Upper lobe of left lung (tissue), 6 donors: ENCODE measurements around the gene DPP6. TPM values are rescaled to one million over a fixed set of nuclear protein-coding genes. Genes with fewer than 3 reads are reported as not detected.

Experiments
- ATAC-seq, 2 donors: fragments of 200-7000 bp; cut with Tn5 transposase; one replicate each; pipeline ENCODE4 v1.9.1; 2022; ENCODE audit warnings: mild to moderate bottlenecking in 2 of 2, moderate library complexity in 2 of 2; ENCODE audit not compliant: low FRiP score in 2 of 2
- DNase-seq, 2 donors: peaks; one replicate each; pipeline ENCODE4 v3.0.0-alpha.2; 2019 to 2020
- H3K27ac ChIP-seq, 4 donors: fragments of 200-600 bp; sonication (generic); one replicate each; pipeline ENCODE4 v1.5.1; 2016 to 2019
- H3K27me3 ChIP-seq, 4 donors: fragments of 200-600 bp; sonication (generic); one replicate each; pipeline ENCODE4 v1.5.1; 2017 to 2019
- H3K36me3 ChIP-seq, 4 donors: fragments of 200-600 bp; sonication (generic); one replicate each; pipeline ENCODE4 v1.5.1; 2016 to 2019
- H3K4me1 ChIP-seq, 4 donors: fragments of 200-600 bp; sonication (generic); one replicate each; pipeline ENCODE4 v1.5.1; 2018 to 2019
- H3K4me3 ChIP-seq, 4 donors: fragments of 200-600 bp; sonication (generic); one replicate each; pipeline ENCODE4 v1.5.1; 2017 to 2019; ENCODE audit warnings: mild to moderate bottlenecking in 2 of 4, moderate library complexity in 1 of 4
- H3K9me3 ChIP-seq, 4 donors: fragments of 200-600 bp; sonication (generic); one replicate each; pipeline ENCODE4 v1.5.1; 2018 to 2019
- EP300 ChIP-seq, 4 donors: sonication (generic); formaldehyde crosslinking; IDR thresholded peaks; one replicate each; pipeline ENCODE4 v1.5.1; 2017; ENCODE audit warnings: antibody characterized with exemption in 4 of 4, control low read depth in 2 of 4
- POLR2A ChIP-seq, 4 donors: fragments of 450-650 bp; IDR thresholded peaks; one replicate each; pipeline ENCODE4 v1.5.1; 2016 to 2017; ENCODE audit warnings: antibody characterized with exemption in 4 of 4, mild to moderate bottlenecking in 2 of 4
- POLR2AphosphoS5 ChIP-seq, 2 donors: sonication (generic); formaldehyde crosslinking; IDR thresholded peaks; one replicate each; pipeline ENCODE4 v1.5.1; 2017; ENCODE audit warnings: antibody characterized with exemption in 2 of 2
- WGBS, 2 donors: methylation state at CpG; one replicate each; pipeline ENCODE4 v1.1.5; 2017 to 2018; 5-methylcytosine and 5-hydroxymethylcytosine counted together
- total RNA-seq, 6 donors: library from RNA; depleted of rRNA in 4 of 6; stranded (reverse); fragments of >200 nt in 4 of 6; gene quantifications; one replicate each; pipeline versions ENCODE4 v1.1.0 to v1.2.1, GENCODE V29; 2016 to 2021
- TF ChIP-seq, protein P1 (sequence below), 6 experiments: fragments of 450-650 bp in 4 of 6; fragments of 200-600 bp in 2 of 6; sonication (generic) in 2 of 6; IDR thresholded peaks; one replicate each; pipeline ENCODE4 v1.5.1; 2016 to 2019; ENCODE audit warnings: antibody characterized with exemption in 6 of 6
- donor health status: DM: no; HTN: no; CAD: no; lungs with moderate emphysema.
- donor health status: DM: no; HTN: yes; CAD: no; lungs with severe emphysema.

Gene DPP6
- total RNA-seq, 6 donors from 2014 or later = 0.49 to 3.1 (median 0.86) TPM; not detected in 2

DNA sequence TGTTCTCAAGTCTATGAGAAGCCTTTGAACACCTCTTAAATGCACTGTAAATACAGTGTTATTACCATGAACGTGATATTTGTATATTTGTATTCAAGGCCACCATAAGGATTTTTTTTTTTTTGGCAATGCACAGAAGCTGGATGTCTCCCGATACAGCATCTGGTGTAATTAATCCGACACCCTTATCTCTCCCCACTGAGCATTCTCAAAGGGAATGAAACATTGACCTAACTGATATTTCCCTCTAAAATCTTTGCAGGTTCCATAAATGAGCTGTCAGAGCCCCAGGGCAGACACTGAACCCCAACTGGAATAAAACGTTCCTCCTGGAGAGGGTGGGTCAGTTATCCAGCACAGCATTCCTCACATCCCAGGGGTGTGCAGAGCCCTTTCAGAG, 634.1 kb downstream of the DPP6 start:
- Histone ChIP-seq H3K27ac (no peak overlapping the region), H3K4me3 (no peak overlapping the region), H3K4me1 (no peaks in the 10 kb centered on the region), H3K9me3 (no peaks in the 10 kb centered on the region), H3K36me3 (no peaks in the 10 kb centered on the region), H3K27me3 (no peaks in the 10 kb centered on the region)
- WGBS, 2 donors = 58 to 63% methylated on average over 4 of the region's 4 CpGs
- ATAC-seq (no peak), DNase-seq (no peak)
- TF ChIP-seq, protein P1, sequence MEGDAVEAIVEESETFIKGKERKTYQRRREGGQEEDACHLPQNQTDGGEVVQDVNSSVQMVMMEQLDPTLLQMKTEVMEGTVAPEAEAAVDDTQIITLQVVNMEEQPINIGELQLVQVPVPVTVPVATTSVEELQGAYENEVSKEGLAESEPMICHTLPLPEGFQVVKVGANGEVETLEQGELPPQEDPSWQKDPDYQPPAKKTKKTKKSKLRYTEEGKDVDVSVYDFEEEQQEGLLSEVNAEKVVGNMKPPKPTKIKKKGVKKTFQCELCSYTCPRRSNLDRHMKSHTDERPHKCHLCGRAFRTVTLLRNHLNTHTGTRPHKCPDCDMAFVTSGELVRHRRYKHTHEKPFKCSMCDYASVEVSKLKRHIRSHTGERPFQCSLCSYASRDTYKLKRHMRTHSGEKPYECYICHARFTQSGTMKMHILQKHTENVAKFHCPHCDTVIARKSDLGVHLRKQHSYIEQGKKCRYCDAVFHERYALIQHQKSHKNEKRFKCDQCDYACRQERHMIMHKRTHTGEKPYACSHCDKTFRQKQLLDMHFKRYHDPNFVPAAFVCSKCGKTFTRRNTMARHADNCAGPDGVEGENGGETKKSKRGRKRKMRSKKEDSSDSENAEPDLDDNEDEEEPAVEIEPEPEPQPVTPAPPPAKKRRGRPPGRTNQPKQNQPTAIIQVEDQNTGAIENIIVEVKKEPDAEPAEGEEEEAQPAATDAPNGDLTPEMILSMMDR (IDR thresholded peaks at IDR 0.05) = no peak
- no peak for TF ChIP-seq EP300 (IDR thresholded peaks at IDR 0.05)
- no peak for TF ChIP-seq POLR2AphosphoS5 (IDR thresholded peaks at IDR 0.05)
- TF ChIP-seq POLR2A (IDR thresholded peaks at IDR 0.05) = no peak

DNA sequence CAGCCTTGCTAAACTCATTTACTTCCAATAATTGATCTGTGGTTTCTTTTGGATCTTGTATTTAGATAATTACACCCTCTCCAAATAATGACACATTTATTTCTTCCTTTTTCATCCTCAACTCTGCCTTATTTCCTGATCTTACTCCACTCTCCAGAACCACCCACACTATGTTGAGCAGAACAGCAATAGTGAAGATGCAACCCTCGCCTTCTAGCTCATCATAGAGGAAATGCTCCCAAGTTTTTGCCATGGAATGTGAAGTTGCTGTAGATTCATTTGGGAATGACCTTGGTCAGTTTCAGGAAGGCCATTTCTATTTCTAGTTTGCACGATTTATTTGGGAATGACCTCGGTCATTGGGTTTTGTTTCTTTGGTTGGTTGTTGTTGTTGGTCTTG, 636.8 kb downstream of the DPP6 start:
- DNase-seq = no peak
- no peaks in the 10 kb centered on the region for H3K4me1 ChIP-seq
- TF ChIP-seq POLR2AphosphoS5 (IDR thresholded peaks at IDR 0.05) (no peak), POLR2A (IDR thresholded peaks at IDR 0.05) (no peak), EP300 (IDR thresholded peaks at IDR 0.05) (no peak)
- TF ChIP-seq, protein P1 (IDR thresholded peaks at IDR 0.05) = no peak
- no peaks in the 10 kb centered on the region for H3K27me3 ChIP-seq
- H3K36me3 ChIP-seq = no peaks in the 10 kb centered on the region
- H3K9me3 ChIP-seq = no peaks in the 10 kb centered on the region
- H3K27ac ChIP-seq = no peak overlapping the region
- no peak overlapping the region for H3K4me3 ChIP-seq
- 82 to 86% methylated on average over 3 of the region's 3 CpGs for WGBS, 2 donors
- no peak for ATAC-seq

DNA sequence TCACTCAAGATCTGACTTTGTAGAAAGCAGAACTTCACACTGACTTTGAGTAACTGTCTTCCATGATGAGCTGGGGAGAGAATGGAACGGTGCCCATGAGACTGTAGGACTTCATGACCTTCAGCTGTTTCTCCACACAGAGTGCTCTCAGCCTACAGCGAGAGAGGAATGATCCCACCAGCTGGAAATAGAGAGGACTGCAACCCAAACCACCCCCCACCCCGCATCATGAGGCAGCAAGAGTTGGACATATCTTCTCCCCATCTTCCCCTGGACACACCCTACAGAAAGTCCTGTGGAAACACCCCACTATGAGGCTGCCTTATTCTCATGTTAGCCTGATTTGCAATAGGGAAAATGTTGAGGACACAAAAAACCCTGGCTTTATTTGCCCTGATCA, 638.2 kb downstream of the DPP6 start:
- Histone ChIP-seq H3K4me1 (no peaks in the 10 kb centered on the region), H3K4me3 (no peak overlapping the region), H3K27me3 (no peaks in the 10 kb centered on the region), H3K9me3 (no peaks in the 10 kb centered on the region), H3K36me3 (no peaks in the 10 kb centered on the region), H3K27ac (no peak overlapping the region)
- TF ChIP-seq EP300 (IDR thresholded peaks at IDR 0.05) (no peak), POLR2A (IDR thresholded peaks at IDR 0.05) (no peak), POLR2AphosphoS5 (IDR thresholded peaks at IDR 0.05) (no peak)
- TF ChIP-seq, protein P1 (IDR thresholded peaks at IDR 0.05) = no peak
- DNase-seq (no peak), ATAC-seq (no peak)
- 70 to 81% methylated on average over 3 of the region's 3 CpGs for whole genome bisulfite sequencing, 2 donors

DNA sequence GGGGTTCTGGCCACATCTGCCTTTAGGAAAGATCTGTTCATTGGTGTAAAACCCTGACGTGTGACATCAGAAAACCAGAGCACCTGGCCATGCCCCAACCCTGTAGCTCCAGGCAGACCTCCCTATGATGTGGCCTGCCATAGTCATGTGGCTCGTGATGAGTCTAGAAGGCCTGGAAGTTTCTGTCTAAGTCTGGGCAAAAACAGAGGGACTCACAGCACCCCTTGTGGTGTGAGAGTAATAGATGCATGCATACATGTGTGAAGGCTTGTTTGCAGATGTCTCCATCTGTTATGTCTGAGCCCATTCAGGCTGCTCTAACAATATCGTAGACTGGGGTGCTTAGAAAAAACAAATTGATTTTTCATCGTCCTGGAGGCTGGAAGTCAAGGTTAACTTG, 641.5 kb downstream of the DPP6 start:
- WGBS, 2 donors = 79 to 91% methylated on average over 4 of the region's 4 CpGs
- TF ChIP-seq POLR2AphosphoS5 (IDR thresholded peaks at IDR 0.05) = no peak
- TF ChIP-seq, protein P1 (IDR thresholded peaks at IDR 0.05) = no peak
- ATAC-seq = no peak

DNA sequence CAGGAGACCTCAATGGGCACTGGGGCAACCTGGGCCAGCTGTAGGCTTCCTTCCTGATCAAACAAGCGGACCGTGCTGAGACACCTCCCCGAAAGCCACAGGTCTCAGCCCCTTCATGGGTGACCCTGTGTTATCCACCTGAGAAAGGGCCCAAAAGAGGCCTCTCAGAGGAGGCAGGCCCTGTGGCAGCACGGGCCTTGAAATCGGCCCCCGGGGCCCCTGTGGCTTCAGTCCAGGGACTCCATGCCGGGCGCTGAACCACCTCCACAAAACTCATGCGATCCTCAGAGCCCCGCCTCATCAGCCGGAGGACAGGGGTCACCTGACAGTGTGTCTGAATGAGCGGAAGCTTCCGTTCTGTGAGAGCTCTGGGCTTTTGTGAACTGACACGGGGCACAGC, 643.6 kb downstream of the DPP6 start:
- TF ChIP-seq EP300 (IDR thresholded peaks at IDR 0.05) = no peak
- no peak for TF ChIP-seq POLR2AphosphoS5 (IDR thresholded peaks at IDR 0.05)
- TF ChIP-seq POLR2A (IDR thresholded peaks at IDR 0.05) = no peak
- TF ChIP-seq, protein P1 (IDR thresholded peaks at IDR 0.05) = no peak
- Histone ChIP-seq H3K4me3 (no peak overlapping the region), H3K9me3 (no peaks in the 10 kb centered on the region), H3K4me1 (no peaks in the 10 kb centered on the region), H3K27me3 (no peaks in the 10 kb centered on the region), H3K36me3 (no peaks in the 10 kb centered on the region), H3K27ac (no peak overlapping the region)
- no peak for ATAC-seq
- DNase-seq = peak in 1 of 2 donors; percentile 54
- 90 to 92% methylated on average over 10 to 14 of the region's 14 CpGs for WGBS, 2 donors

More for the DNA sequence above, 641.5 kb downstream of the DPP6 start:
- Histone ChIP-seq H3K36me3 (no peaks in the 10 kb centered on the region), H3K27ac (no peak overlapping the region), H3K4me3 (no peak overlapping the region), H3K4me1 (no peaks in the 10 kb centered on the region), H3K9me3 (no peaks in the 10 kb centered on the region), H3K27me3 (no peaks in the 10 kb centered on the region)
- DNase-seq = no peak
